Loucy (cell line): ENCODE measurements around the gene DGKB.

Source experiments
- H2AFZ ChIP-seq: fragments of 200-600 bp; sonication (generic); 2 replicates; pipeline ENCODE4 v1.6.0; 2016; ENCODE audit warnings: antibody characterized with exemption, mild to moderate bottlenecking, low read length, moderate library complexity
- H3F3A ChIP-seq: fragments of 200-600 bp; 2 replicates; pipeline ENCODE4 v1.6.0; 2016; ENCODE audit warnings: antibody characterized with exemption, low read depth, mild to moderate bottlenecking
- H3K27me3 ChIP-seq: fragments of 200-600 bp; sonication (generic); 2 replicates; pipeline ENCODE4 v1.6.1; 2014; ENCODE audit warnings: low read length, mild to moderate bottlenecking; ENCODE audit not compliant: insufficient read depth, poor library complexity, severe bottlenecking
- H3K36me3 ChIP-seq: fragments of 200-600 bp; sonication (generic); 2 replicates; pipeline ENCODE4 v1.6.1; 2016; ENCODE audit warnings: low read length; ENCODE audit not compliant: insufficient read depth
- H3K4me1 ChIP-seq: fragments of 200-600 bp; sonication (generic); 2 replicates; pipeline ENCODE4 v1.5.1; 2014; ENCODE audit warnings: low read length, mild to moderate bottlenecking; ENCODE audit not compliant: insufficient read depth, poor library complexity, severe bottlenecking
- H3K4me2 ChIP-seq: fragments of 200-600 bp; sonication (generic); 2 replicates; pipeline ENCODE4 v1.6.0; 2014; ENCODE audit warnings: antibody characterized with exemption, low read length, low read depth, mild to moderate bottlenecking; ENCODE audit not compliant: poor library complexity, severe bottlenecking
- H3K4me3 ChIP-seq: fragments of 200-600 bp; sonication (generic); 2 replicates; pipeline ENCODE4 v1.5.1; 2014; ENCODE audit warnings: low read length, mild to moderate bottlenecking, mixed read lengths; ENCODE audit not compliant: poor library complexity, severe bottlenecking
- H3K79me2 ChIP-seq: fragments of 200-600 bp; sonication (generic); 2 replicates; pipeline ENCODE4 v1.6.1; 2014; ENCODE audit warnings: low read length; ENCODE audit not compliant: insufficient read depth
- H3K9ac ChIP-seq: fragments of 200-600 bp; sonication (generic); 2 replicates; pipeline ENCODE4 v1.6.0; 2014; ENCODE audit warnings: mild to moderate bottlenecking, low read depth, low read length, moderate library complexity; ENCODE audit not compliant: poor library complexity, severe bottlenecking
- H3K9me2 ChIP-seq: fragments of 200-600 bp; sonication (generic); replicated peaks from 2 replicates; pipeline ENCODE4 v1.6.1; 2016; ENCODE audit warnings: low read depth, low read length, mixed read lengths
- H3K9me3 ChIP-seq: fragments of 200-600 bp; sonication (generic); 2 replicates; pipeline ENCODE4 v1.6.1; 2014; ENCODE audit warnings: mild to moderate bottlenecking, antibody characterized with exemption, low read length, low read depth; ENCODE audit not compliant: insufficient read depth
- H4K20me1 ChIP-seq: fragments of 200-600 bp; sonication (generic); 2 replicates; pipeline ENCODE4 v1.6.0; 2014; ENCODE audit warnings: antibody characterized with exemption, low read length, mild to moderate bottlenecking; ENCODE audit not compliant: insufficient read depth, poor library complexity, severe bottlenecking
- CTCF ChIP-seq: fragments of 200-600 bp; sonication (generic); conservative IDR thresholded peaks from 2 replicates; pipeline ENCODE4 v1.5.1; 2014; ENCODE audit warnings: mild to moderate bottlenecking, antibody characterized with exemption, low read length
- EZH2phosphoT487 ChIP-seq: fragments of 200-600 bp; IDR thresholded peaks from 2 replicates; pipeline ENCODE4 v1.6.1; 2018; ENCODE audit warnings: antibody characterized with exemption, mild to moderate bottlenecking, moderate library complexity, borderline replicate concordance

Gene DGKB

GRCh38 chr7:14322724-14323123, 579.8 kb downstream of the DGKB start:
- H3K4me3 ChIP-seq: no peak overlapping the region
- H2AFZ ChIP-seq: no peak overlapping the region
- no peaks in the 10 kb centered on the region for H3K9me2 ChIP-seq
- H3K4me1 ChIP-seq: no peaks in the 10 kb centered on the region
- H3K27me3 ChIP-seq: no peaks in the 10 kb centered on the region
- no peaks in the 10 kb centered on the region for H4K20me1 ChIP-seq
- TF ChIP-seq CTCF (no peak), EZH2phosphoT487 (no peak)
- H3K9ac ChIP-seq: no peak overlapping the region
- H3K9me3 ChIP-seq: 0 out of 2 replicates have a peak, but pooled peaks cover 4% of the 10 kb centered on the region
- no peaks in the 10 kb centered on the region for H3K36me3 ChIP-seq
- no peaks in the 10 kb centered on the region for H3K79me2 ChIP-seq
- H3K4me2 ChIP-seq: no peak overlapping the region
- no peaks in the 10 kb centered on the region for H3F3A ChIP-seq

- no peaks in the 10 kb centered on the region for H4K20me1 ChIP-seq
- no peak overlapping the region for H2AFZ ChIP-seq
- no peak overlapping the region for H3K4me3 ChIP-seq
- TF ChIP-seq CTCF (no peak), EZH2phosphoT487 (no peak)
- H3K9me3 ChIP-seq: 0 out of 2 replicates have a peak, but pooled peaks cover 4% of the 10 kb centered on the region
- no peaks in the 10 kb centered on the region for H3K4me1 ChIP-seq
- no peaks in the 10 kb centered on the region for H3K9me2 ChIP-seq
- H3K27me3 ChIP-seq: no peaks in the 10 kb centered on the region
- H3K9ac ChIP-seq: no peak overlapping the region
- no peaks in the 10 kb centered on the region for H3K79me2 ChIP-seq
- H3K4me2 ChIP-seq: no peak overlapping the region
- H3F3A ChIP-seq: no peaks in the 10 kb centered on the region
- H3K36me3 ChIP-seq: no peaks in the 10 kb centered on the region
These were observed 580.6 kb downstream of the DGKB start for GRCh38 chr7:14321947-14322346.

GRCh38 chr7:14309432-14309831, 593.1 kb downstream of the DGKB start:
- no peaks in the 10 kb centered on the region for H3K27me3 ChIP-seq
- TF ChIP-seq EZH2phosphoT487 (no peak), CTCF (no peak)
- 0 out of 2 replicates have a peak, but pooled peaks cover 2% of the 10 kb centered on the region for H3K9me3 ChIP-seq
- H3K9ac ChIP-seq: no peak overlapping the region
- no peaks in the 10 kb centered on the region for H3F3A ChIP-seq
- no peak overlapping the region for H2AFZ ChIP-seq
- H3K79me2 ChIP-seq: no peaks in the 10 kb centered on the region
- H3K4me2 ChIP-seq: no peak overlapping the region
- H3K36me3 ChIP-seq: no peaks in the 10 kb centered on the region
- no peaks in the 10 kb centered on the region for H4K20me1 ChIP-seq
- no peak overlapping the region for H3K4me3 ChIP-seq
- no peaks in the 10 kb centered on the region for H3K9me2 ChIP-seq
- H3K4me1 ChIP-seq: no peaks in the 10 kb centered on the region
